Vagina (tissue), 2 donors: Measurements from ENCODE around the gene CSRNP3. TPM values are rescaled to one million over a fixed set of nuclear protein-coding genes. Genes with fewer than 3 reads are reported as not detected.
"Not testable (repeated sequence)": the region's sequence is repeated elsewhere in the genome, so short reads cannot be mapped to it uniquely, and the experiment has no call there.

Source experiments
- DNase-seq, 2 donors: peaks; one replicate each; pipeline ENCODE4 v3.0.0-alpha.2; 2017; ENCODE audit errors: extremely low spot score in 2 of 2
- H3K27ac ChIP-seq: fragments of 200-600 bp; sonication (generic); one replicate; pipeline ENCODE4 v1.5.1; 2019
- H3K27me3 ChIP-seq: fragments of 200-600 bp; sonication (generic); one replicate; pipeline ENCODE4 v1.5.1; 2019
- H3K36me3 ChIP-seq, 2 donors: fragments of 200-600 bp; sonication (generic); one replicate each; pipeline ENCODE4 v1.5.1; 2017 to 2019
- H3K4me1 ChIP-seq: fragments of 200-600 bp; sonication (generic); one replicate; pipeline ENCODE4 v1.5.1; 2019
- H3K4me3 ChIP-seq, 2 donors: fragments of 200-600 bp; sonication (generic); 1 replicate in 1 of 2; 2 replicates in 1 of 2; pipeline ENCODE4 v1.5.1; 2016 to 2019
- H3K9me3 ChIP-seq: fragments of 200-600 bp; sonication (generic); one replicate; pipeline ENCODE4 v1.5.1; 2019
- CTCF ChIP-seq, 3 experiments: fragments of 450-650 bp in 2 of 3; fragments of 200-600 bp in 1 of 3; sonication (generic) in 1 of 3; IDR thresholded peaks; one replicate each; pipeline ENCODE4 v1.5.1; 2017 to 2019; ENCODE audit warnings: antibody characterized with exemption in 3 of 3, mild to moderate bottlenecking in 2 of 3, moderate library complexity in 2 of 3
- POLR2A ChIP-seq, 2 donors: fragments of 450-650 bp; IDR thresholded peaks; one replicate each; pipeline ENCODE4 v1.6.1; 2017; ENCODE audit warnings: antibody characterized with exemption in 2 of 2, mild to moderate bottlenecking in 2 of 2, moderate library complexity in 2 of 2
- POLR2AphosphoS5 ChIP-seq, 2 donors: sonication (generic); formaldehyde crosslinking; IDR thresholded peaks; one replicate each; pipeline ENCODE4 v1.9.0; 2017; ENCODE audit warnings: antibody characterized with exemption in 2 of 2, mild to moderate bottlenecking in 2 of 2, low read depth in 1 of 2; ENCODE audit not compliant: insufficient read depth in 1 of 2
- intact Hi-C: fragments of 100-400 bp; cut with DNase I; formaldehyde crosslinking; loops from one replicate; pipeline ENCODE4 v1.15.1; 2023
- total RNA-seq: library from RNA; depleted of rRNA; stranded (reverse); fragments of >200 nt; gene quantifications from one replicate; pipeline ENCODE4 v1.2.3, GENCODE V29; 2016

The CSRNP3 gene
- total RNA-seq, 1 donor from 2014 or later, result 2.7 TPM

GRCh38 chr2:165582409-165582808 lies 112.9 kb downstream of the CSRNP3 start:
- TF ChIP-seq POLR2AphosphoS5 (IDR thresholded peaks at IDR 0.05; ENCODE audit: insufficient read depth in 1 of 2, low read depth in 1 of 2) (no peak), CTCF (IDR thresholded peaks at IDR 0.05) (no peak), POLR2A (IDR thresholded peaks at IDR 0.05) (no peak)
- intact Hi-C loops, result no loop called here
- no peaks in the 10 kb centered on the region for H3K27me3 ChIP-seq
- H3K36me3 ChIP-seq, result no peaks in the 10 kb centered on the region
- no peak overlapping the region for H3K27ac ChIP-seq
- no peaks in the 10 kb centered on the region for H3K9me3 ChIP-seq
- peaks cover 18% of the 10 kb centered on the region for H3K4me1 ChIP-seq
- no peak overlapping the region for H3K4me3 ChIP-seq
- DNase-seq, result no peak

DNA sequence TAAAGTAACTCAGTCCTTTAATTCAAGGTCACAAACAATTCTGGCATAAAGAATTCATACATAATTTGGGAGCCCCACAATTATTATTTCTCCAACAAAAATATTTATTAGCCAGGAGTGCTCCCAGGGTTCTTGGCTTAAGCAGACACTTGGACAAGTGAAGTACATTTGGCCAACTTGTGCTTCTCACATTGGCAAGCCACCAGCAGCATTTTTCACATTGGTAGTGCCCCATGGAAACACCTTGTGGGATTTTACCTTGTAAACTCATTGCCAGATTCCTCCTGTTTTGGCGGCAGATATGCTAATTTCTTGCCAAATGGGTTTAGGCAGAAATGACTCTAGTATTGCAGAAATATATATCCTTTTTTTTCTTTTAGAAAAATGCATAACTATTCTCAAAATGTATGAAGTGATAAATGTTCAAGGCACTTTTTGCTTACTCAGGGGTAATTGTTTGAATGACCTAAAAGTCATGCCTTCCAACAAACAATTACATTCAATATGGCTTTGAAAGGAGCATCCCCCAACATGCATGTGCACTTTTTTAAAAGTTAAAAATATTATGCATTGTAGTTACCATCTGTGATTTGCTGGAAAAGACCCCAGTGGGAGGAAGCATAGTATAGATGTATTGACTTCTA lies 113.5 kb downstream of the CSRNP3 start:
- Histone ChIP-seq H3K36me3 (no peaks in the 10 kb centered on the region), H3K4me1 (peaks cover 24% of the 10 kb centered on the region), H3K27ac (no peak overlapping the region), H3K9me3 (no peaks in the 10 kb centered on the region), H3K27me3 (no peaks in the 10 kb centered on the region), H3K4me3 (no peak overlapping the region)
- DNase-seq, result no peak
- TF ChIP-seq POLR2A (IDR thresholded peaks at IDR 0.05) (no peak), POLR2AphosphoS5 (IDR thresholded peaks at IDR 0.05; ENCODE audit: insufficient read depth in 1 of 2, low read depth in 1 of 2) (no peak), CTCF (IDR thresholded peaks at IDR 0.05) (no peak)
- intact Hi-C loops, result no loop called here

- Histone ChIP-seq H3K9me3 (no peaks in the 10 kb centered on the region), H3K4me1 (peaks cover 26% of the 10 kb centered on the region), H3K4me3 (no peak overlapping the region), H3K36me3 (no peaks in the 10 kb centered on the region), H3K27me3 (no peaks in the 10 kb centered on the region), H3K27ac (no peak overlapping the region)
- TF ChIP-seq POLR2AphosphoS5 (IDR thresholded peaks at IDR 0.05; ENCODE audit: insufficient read depth in 1 of 2, low read depth in 1 of 2), result no peak
- intact Hi-C loops, result no loop called here
- DNase-seq, result no peak
Observed at GRCh38 chr2:165584126-165584654, 114.7 kb downstream of the CSRNP3 start.

DNA sequence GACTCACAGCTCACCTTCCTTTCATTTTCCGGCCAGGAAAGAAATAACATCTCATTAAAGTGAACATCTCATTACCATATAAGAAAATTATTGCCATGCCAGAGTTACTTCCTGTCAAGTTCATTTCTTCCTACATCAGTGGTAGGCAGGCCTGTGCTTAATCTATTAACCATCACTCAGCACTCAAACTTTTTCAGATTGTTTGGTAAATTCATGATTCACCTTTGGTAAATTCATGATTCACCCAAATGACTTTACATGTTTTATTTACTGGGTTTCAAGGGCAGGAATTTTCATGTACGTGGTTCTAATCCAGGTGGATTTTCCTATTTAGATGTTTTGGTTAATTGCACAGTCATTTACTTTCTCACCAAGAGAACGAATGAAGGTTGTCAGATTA lies 116.5 kb downstream of the CSRNP3 start:
- Histone ChIP-seq H3K27ac (no peak overlapping the region), H3K27me3 (no peaks in the 10 kb centered on the region), H3K9me3 (no peaks in the 10 kb centered on the region), H3K4me3 (no peak overlapping the region), H3K4me1 (peaks cover 26% of the 10 kb centered on the region), H3K36me3 (no peaks in the 10 kb centered on the region)
- intact Hi-C loops, result no loop called here
- DNase-seq, result no peak
- no peak for TF ChIP-seq CTCF (IDR thresholded peaks at IDR 0.05)
- TF ChIP-seq POLR2AphosphoS5 (IDR thresholded peaks at IDR 0.05; ENCODE audit: insufficient read depth in 1 of 2, low read depth in 1 of 2), result no peak

DNA sequence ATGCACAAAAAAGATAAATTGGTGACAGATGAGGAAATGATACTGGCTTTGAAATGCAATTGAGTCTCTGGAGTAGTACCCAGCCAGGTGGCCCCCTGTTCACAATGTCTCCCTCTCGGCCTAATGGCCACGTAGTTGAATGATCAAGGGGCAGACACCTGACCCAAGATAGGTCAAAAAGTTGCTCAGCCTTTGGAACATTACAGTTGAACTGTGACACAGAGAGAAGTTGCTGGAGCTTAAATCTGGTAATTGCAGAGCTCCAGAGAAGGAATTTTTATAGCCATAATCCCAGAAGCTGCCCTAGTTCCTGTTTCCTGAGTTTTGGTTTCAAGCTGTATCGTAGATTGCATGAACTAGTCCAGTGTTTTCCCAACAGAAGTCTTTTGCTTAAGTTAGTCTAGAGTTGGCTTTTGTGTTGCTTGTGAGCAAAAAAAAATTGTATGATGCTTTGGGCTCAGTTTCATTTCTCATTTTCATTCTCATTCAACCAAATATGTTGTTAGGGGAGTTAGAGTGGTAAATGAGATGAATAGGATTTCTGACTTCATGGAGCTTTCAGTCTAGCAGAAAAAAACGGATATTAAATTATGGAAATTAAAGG lies 117.9 kb downstream of the CSRNP3 start:
- Histone ChIP-seq H3K27ac (no peak overlapping the region), H3K9me3 (no peaks in the 10 kb centered on the region), H3K4me3 (no peak overlapping the region), H3K36me3 (no peaks in the 10 kb centered on the region), H3K4me1 (peaks cover 22% of the 10 kb centered on the region), H3K27me3 (no peaks in the 10 kb centered on the region)
- intact Hi-C loops, result no loop called here
- TF ChIP-seq POLR2AphosphoS5 (IDR thresholded peaks at IDR 0.05; ENCODE audit: insufficient read depth in 1 of 2, low read depth in 1 of 2) (no peak), POLR2A (IDR thresholded peaks at IDR 0.05) (no peak), CTCF (IDR thresholded peaks at IDR 0.05) (no peak)
- no peak for DNase-seq

GRCh38 chr2:165590999-165591398 lies 121.5 kb downstream of the CSRNP3 start:
- H3K36me3 ChIP-seq, intact Hi-C loops, H3K27me3 ChIP-seq, DNase-seq, H3K4me3 ChIP-seq, H3K9me3 ChIP-seq, H3K27ac ChIP-seq: not testable (repeated sequence)
- H3K4me1 ChIP-seq, result peaks cover 13% of the 10 kb centered on the region
